A673 (cell line): ENCODE measurements around the gene NAT10. TPM values are rescaled to one million over a fixed set of nuclear protein-coding genes. Genes with fewer than 3 reads are reported as not detected.

Experiments used
- BruUV-seq: library from RNA; stranded (reverse); fragments of 400-500 nt; replicated peaks from 2 replicates; lab custom pipeline; 2021; lab: Mats Ljungman, UMichigan
- CTCF ChIA-PET: fragments of 300-600 bp; sonication (Branson Sonifier 250); formaldehyde crosslinking; loops from one replicate; lab custom pipeline; 2022; ENCODE audit warnings: antibody characterized with exemption; lab: Charles Lee
- POLR2A ChIA-PET: fragments of 300-600 bp; sonication (Branson Sonifier 250); formaldehyde crosslinking; loops from one replicate; lab custom pipeline; 2022; ENCODE audit warnings: antibody characterized with exemption; ENCODE audit not compliant: low non-redundant PET; lab: Charles Lee
- DNase-seq: peaks from one replicate; pipeline ENCODE4 v3.0.0-alpha.2; 2015; ENCODE audit warnings: low spot score
- H3K27ac ChIP-seq: fragments of 200-600 bp; sonication (generic); 2 replicates; pipeline ENCODE4 v1.5.1; 2016; ENCODE audit warnings: mixed run types, low read depth, mild to moderate bottlenecking, mixed read lengths, antibody characterized with exemption, low read length; ENCODE audit not compliant: poor library complexity, severe bottlenecking
- H3K27me3 ChIP-seq: fragments of 200-600 bp; sonication (generic); replicated peaks from 2 replicates; pipeline ENCODE4 v1.6.1; 2017; ENCODE audit warnings: mixed run types, low read depth, mild to moderate bottlenecking, mixed read lengths, antibody characterized with exemption, low read length; ENCODE audit not compliant: insufficient read depth, poor library complexity
- H3K36me3 ChIP-seq: fragments of 200-600 bp; sonication (generic); 2 replicates; pipeline ENCODE4 v1.6.1; 2016; ENCODE audit warnings: mixed run types, mild to moderate bottlenecking, mixed read lengths, antibody characterized with exemption, low read length; ENCODE audit not compliant: insufficient read depth, poor library complexity, severe bottlenecking
- H3K4me1 ChIP-seq: fragments of 200-600 bp; sonication (generic); 2 replicates; pipeline ENCODE4 v1.6.1; 2017; ENCODE audit warnings: mixed run types, mild to moderate bottlenecking, mixed read lengths, antibody characterized with exemption, low read length; ENCODE audit not compliant: insufficient read depth, poor library complexity, severe bottlenecking
- H3K4me3 ChIP-seq: fragments of 200-600 bp; sonication (generic); 2 replicates; pipeline ENCODE4 v1.5.1; 2016; ENCODE audit warnings: low read depth, mixed run types, mild to moderate bottlenecking, mixed read lengths, low read length; ENCODE audit not compliant: poor library complexity, severe bottlenecking
- H3K9me3 ChIP-seq: fragments of 200-600 bp; sonication (generic); 2 replicates; pipeline ENCODE4 v1.6.1; 2016; ENCODE audit warnings: mixed run types, low read depth, mild to moderate bottlenecking, mixed read lengths, antibody characterized with exemption, low read length; ENCODE audit not compliant: poor library complexity, severe bottlenecking
- EZH2 ChIP-seq: fragments of 200-600 bp; sonication (generic); IDR thresholded peaks from 2 replicates; pipeline ENCODE4 v1.6.1; 2017; ENCODE audit warnings: borderline replicate concordance, low read depth, mild to moderate bottlenecking, mixed read lengths, antibody characterized with exemption, low read length; ENCODE audit not compliant: poor library complexity, severe bottlenecking
- intact Hi-C: fragments of 100-400 bp; cut with micrococcal nuclease; formaldehyde crosslinking; loops from one replicate; pipeline ENCODE4 v1.10.0; 2022; ENCODE audit not compliant: unreplicated experiment
- total RNA-seq: library from RNA; stranded (reverse); gene quantifications from 2 replicates; pipeline ENCODE4 v1.2.3, GENCODE V29; 2021
- TF ChIP-seq, protein P1 (sequence below): fragments of 300-800, 200-600 bp; sonication (generic); conservative IDR thresholded peaks from 2 replicates; pipeline ENCODE4 v1.5.1; 2017; ENCODE audit warnings: low read depth, mild to moderate bottlenecking, antibody characterized with exemption, low read length, moderate library complexity, mixed read lengths

The NAT10 gene
- total RNA-seq, 1 experiment from 2014 or later, result 192 TPM

DNA sequence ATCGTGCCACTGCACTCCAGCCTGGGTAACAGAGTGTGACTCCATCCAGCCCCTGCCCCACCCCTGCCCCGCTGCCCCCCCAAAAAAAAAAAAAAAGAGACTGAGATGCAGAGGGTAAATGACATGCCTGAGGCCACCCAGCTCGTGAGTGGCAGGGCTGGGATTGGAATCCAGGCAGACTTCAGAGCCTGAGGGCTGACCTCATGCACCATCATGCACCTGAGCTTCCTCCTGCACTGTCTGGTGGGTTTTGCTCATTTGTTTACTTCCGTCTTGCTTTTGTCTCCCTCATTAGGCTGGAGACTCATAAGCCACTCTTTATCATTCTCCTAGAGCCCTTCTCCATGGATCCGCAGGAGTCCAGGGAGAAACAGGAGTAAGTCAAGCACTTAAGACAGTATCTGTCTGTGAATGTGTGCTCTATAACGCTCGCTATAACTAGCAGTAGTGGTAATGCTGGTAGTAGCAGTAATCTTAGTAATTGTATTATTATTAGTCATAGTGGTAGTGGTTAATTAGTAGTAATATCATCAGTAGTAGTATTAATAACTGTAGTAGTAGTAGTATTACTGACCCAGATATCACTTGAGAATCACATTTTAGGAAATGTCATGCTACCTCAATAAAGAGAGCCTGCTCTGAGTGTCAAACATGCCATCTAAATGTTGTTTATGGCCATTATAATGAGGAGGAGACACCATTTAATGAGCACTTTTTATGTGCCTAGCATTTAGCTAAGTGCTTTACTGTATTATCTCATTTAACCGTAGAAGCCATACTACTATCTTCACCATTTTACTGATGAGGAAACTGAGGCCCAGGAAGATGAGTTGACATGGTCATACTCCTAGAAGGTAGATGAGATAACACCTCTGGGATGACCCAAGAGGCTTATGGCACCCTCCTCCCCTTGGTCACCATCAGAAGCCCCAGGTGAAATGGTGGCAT lies 85.0 kb downstream of the NAT10 start:
- no TSS peak for BruUV-seq
- ChIA-PET CTCF (no interaction called here), POLR2A (no interaction called here)
- no peaks in the 10 kb centered on the region for H3K9me3 ChIP-seq
- no peak for DNase-seq
- no peaks in the 10 kb centered on the region for H3K27me3 ChIP-seq
- no peaks in the 10 kb centered on the region for H3K36me3 ChIP-seq
- intact Hi-C loops, result no loop called here
- no peak overlapping the region for H3K4me3 ChIP-seq
- peaks cover 37% of the 10 kb centered on the region for H3K4me1 ChIP-seq
- no peak for TF ChIP-seq EZH2
- TF ChIP-seq, protein P1, sequence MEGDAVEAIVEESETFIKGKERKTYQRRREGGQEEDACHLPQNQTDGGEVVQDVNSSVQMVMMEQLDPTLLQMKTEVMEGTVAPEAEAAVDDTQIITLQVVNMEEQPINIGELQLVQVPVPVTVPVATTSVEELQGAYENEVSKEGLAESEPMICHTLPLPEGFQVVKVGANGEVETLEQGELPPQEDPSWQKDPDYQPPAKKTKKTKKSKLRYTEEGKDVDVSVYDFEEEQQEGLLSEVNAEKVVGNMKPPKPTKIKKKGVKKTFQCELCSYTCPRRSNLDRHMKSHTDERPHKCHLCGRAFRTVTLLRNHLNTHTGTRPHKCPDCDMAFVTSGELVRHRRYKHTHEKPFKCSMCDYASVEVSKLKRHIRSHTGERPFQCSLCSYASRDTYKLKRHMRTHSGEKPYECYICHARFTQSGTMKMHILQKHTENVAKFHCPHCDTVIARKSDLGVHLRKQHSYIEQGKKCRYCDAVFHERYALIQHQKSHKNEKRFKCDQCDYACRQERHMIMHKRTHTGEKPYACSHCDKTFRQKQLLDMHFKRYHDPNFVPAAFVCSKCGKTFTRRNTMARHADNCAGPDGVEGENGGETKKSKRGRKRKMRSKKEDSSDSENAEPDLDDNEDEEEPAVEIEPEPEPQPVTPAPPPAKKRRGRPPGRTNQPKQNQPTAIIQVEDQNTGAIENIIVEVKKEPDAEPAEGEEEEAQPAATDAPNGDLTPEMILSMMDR, result no peak
- no peak overlapping the region for H3K27ac ChIP-seq

DNA sequence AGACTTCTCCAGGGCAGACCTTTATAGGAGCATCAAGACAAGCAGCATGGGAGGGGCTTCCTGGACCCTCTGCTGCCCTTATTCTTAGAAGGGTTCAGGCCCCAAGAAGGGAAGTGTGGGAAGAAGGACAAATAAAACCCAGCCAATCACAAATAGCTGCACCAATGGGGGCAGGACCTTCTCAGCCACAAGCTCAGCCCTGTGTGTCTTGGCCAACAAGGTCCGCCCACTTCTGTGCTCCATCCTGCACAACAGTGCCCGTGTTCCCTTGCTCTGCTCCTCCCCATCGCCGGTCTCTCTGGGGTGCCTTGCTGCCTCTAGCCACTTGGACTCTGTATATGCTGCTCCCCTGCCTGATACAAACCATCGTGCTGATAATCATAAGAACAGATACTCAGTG lies 86.1 kb downstream of the NAT10 start:
- BruUV-seq, result no TSS peak
- H3K4me1 ChIP-seq, result peaks cover 27% of the 10 kb centered on the region
- CTCF ChIA-PET, result no interaction called here
- intact Hi-C loops, result no loop called here
- H3K9me3 ChIP-seq, result no peaks in the 10 kb centered on the region
- no peak overlapping the region for H3K27ac ChIP-seq
- no peak overlapping the region for H3K4me3 ChIP-seq
- H3K27me3 ChIP-seq, result no peaks in the 10 kb centered on the region
- no peaks in the 10 kb centered on the region for H3K36me3 ChIP-seq
- POLR2A ChIA-PET, result no interaction called here
- TF ChIP-seq, protein P1, result no peak
- no peak for DNase-seq

DNA sequence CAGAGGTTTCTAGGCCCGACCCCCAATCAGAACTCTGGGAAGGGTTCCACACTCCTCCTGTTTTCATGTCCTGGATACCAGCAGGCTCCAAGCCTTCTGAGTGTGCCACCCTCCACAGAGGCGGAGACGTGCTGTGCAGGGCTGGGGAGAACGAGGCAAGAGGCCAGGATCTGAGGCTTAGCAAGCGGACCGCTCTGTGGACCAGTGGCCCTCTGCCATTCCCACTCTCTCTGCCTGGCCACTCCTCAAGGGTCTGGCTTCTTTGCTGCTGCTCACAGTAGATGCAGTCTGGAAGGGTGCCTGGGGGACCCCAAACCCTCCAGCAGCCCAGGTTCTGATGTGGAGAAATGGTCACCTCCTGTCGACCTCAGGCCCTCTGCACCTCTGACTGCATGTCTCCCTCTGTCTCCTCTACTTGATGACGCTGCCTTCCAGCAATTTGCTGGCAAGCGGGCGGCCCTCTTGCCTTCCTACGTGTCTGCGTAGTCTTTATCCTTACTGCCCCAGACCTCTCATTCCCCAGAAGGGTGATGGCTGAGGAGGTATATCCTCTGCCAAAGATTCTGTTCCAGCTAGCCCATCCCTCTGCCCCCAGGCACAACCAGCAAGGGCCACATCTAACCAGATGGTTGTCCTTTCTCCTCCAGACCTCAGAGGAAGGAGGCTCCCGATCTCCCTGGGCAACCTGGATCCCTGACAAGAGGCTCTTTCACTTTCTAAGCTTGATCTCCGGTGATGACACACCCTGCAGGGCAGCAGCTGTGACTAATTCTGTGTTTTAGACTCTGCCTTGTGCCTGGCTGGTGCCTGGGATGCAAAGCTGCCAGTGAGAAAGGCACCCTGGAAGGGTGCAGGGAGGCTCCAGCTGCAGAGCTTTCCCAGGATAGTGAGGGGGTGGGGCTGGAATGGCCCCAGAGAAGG lies 87.3 kb downstream of the NAT10 start:
- Histone ChIP-seq H3K9me3 (no peaks in the 10 kb centered on the region), H3K36me3 (no peaks in the 10 kb centered on the region), H3K4me3 (no peak overlapping the region), H3K27me3 (no peaks in the 10 kb centered on the region), H3K4me1 (peaks cover 23% of the 10 kb centered on the region), H3K27ac (peak overlapping the region; percentile 36)
- peak; percentile 88 for DNase-seq
- POLR2A ChIA-PET, result no interaction called here
- no peak for TF ChIP-seq EZH2
- TF ChIP-seq, protein P1, result no peak
- no TSS peak for BruUV-seq
- intact Hi-C loops, result no loop called here
- CTCF ChIA-PET, result interaction anchor here (1.0 kb wide), 1 partner anchor 18 kb away, joined by 4 read pairs; no protein-coding TSS in a partner anchor
